ENCODE results near the gene TMEM117. TPM values are rescaled to one million over a fixed set of nuclear protein-coding genes. Genes with fewer than 3 reads are reported as not detected.

Gene TMEM117
- total and polyA plus RNA-seq, 12 donors, result 4.0 to 8.5 (median 7.1) TPM

DNA sequence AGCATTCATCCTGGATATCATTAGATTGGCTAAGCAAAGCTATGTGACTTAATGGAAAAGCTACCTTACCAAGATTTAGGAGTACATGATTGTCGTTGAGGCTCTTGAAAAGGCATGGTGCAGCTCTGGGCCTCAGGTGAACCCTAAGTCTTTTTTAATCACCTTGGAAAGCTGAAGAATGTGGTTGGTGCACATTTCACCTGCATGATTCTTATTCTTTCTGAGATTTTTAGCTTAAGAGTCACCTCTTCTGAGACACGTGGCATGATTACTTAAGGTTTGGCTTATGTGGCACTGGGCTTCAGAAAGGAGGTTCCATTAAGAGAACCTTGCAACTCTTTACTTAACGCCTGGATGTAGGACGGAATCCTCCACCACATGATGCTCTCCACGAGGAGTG lies 498.5 kb downstream of the TMEM117 start:
- Histone ChIP-seq H3K4me1 (no peaks in the 10 kb centered on the region), H3K9me3 (peaks cover 0 to 14% (median 0%) of the 10 kb centered on the region in 11 donors), H3K36me3 (no peaks in the 10 kb centered on the region), H3K27ac (no peak overlapping the region), H3K27me3 (no peaks in the 10 kb centered on the region), H3K4me3 (no peak overlapping the region)
- no peak for ATAC-seq
- no peak for DNase-seq
- WGBS, 2 donors, result 82 to 83% methylated on average over 5 of the region's 5 CpGs
- intact Hi-C loops (cut with DNase I), result no loop called here
- TF ChIP-seq, protein P1, sequence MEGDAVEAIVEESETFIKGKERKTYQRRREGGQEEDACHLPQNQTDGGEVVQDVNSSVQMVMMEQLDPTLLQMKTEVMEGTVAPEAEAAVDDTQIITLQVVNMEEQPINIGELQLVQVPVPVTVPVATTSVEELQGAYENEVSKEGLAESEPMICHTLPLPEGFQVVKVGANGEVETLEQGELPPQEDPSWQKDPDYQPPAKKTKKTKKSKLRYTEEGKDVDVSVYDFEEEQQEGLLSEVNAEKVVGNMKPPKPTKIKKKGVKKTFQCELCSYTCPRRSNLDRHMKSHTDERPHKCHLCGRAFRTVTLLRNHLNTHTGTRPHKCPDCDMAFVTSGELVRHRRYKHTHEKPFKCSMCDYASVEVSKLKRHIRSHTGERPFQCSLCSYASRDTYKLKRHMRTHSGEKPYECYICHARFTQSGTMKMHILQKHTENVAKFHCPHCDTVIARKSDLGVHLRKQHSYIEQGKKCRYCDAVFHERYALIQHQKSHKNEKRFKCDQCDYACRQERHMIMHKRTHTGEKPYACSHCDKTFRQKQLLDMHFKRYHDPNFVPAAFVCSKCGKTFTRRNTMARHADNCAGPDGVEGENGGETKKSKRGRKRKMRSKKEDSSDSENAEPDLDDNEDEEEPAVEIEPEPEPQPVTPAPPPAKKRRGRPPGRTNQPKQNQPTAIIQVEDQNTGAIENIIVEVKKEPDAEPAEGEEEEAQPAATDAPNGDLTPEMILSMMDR (IDR thresholded peaks at IDR 0.05), result no peak

DNA sequence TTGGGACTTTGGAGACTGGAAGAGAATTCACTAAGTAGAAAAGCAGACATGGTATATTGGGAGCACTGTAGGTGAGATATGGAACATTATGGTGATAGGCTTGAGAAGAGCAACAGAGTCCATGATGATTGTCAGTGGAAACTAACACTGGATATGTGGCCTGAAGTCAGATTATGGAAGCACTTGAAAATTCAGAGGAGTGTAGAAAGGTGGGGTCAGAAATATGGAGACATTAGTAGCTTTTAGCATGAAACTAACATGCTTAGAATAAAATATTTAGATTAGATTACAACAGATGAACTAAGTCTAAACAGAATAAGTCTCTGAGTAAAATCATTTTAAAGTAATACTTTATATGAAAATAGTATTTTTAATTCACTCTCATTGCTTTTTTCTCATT lies 499.1 kb downstream of the TMEM117 start:
- ATAC-seq (no peak), DNase-seq (no peak)
- no peaks in the 10 kb centered on the region for H3K36me3 ChIP-seq
- H3K27me3 ChIP-seq, result no peaks in the 10 kb centered on the region
- H3K9me3 ChIP-seq, result peaks cover 0 to 14% (median 0%) of the 10 kb centered on the region in 11 donors
- H3K27ac ChIP-seq, result no peak overlapping the region
- TF ChIP-seq, protein P1 (IDR thresholded peaks at IDR 0.05), result no peak
- no peak overlapping the region for H3K4me3 ChIP-seq
- intact Hi-C loops (cut with DNase I), result no loop called here
- H3K4me1 ChIP-seq, result no peaks in the 10 kb centered on the region

DNA sequence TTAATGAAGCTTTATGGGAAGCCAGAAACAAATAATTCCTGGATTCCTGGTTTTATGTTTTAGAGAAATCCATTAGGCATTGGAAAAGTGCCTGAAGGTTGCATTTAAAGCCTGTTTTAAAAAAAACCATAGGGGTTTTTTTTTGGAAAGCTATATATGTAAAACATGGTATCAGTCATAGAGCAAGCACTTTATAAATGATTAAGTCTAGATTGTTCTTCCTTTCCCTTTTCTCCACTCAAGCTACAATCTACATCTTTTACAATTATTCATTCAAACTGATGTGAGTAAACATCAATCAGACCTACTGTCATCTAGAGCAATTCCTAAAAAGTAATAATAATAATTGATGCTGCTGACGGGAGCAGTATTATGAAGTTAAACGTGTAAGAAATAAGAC lies 500.7 kb downstream of the TMEM117 start:
- Histone ChIP-seq H3K36me3 (no peaks in the 10 kb centered on the region), H3K4me3 (no peak overlapping the region), H3K9me3 (peaks cover 0 to 14% (median 0%) of the 10 kb centered on the region in 11 donors), H3K27me3 (no peaks in the 10 kb centered on the region), H3K27ac (no peak overlapping the region), H3K4me1 (no peaks in the 10 kb centered on the region)
- TF ChIP-seq, protein P1 (IDR thresholded peaks at IDR 0.05), result no peak
- no peak for DNase-seq
- ATAC-seq, result no peak
- intact Hi-C loops (cut with DNase I), result no loop called here
- 93% methylated on average over 2 of the region's 2 CpGs for WGBS, 2 donors

DNA sequence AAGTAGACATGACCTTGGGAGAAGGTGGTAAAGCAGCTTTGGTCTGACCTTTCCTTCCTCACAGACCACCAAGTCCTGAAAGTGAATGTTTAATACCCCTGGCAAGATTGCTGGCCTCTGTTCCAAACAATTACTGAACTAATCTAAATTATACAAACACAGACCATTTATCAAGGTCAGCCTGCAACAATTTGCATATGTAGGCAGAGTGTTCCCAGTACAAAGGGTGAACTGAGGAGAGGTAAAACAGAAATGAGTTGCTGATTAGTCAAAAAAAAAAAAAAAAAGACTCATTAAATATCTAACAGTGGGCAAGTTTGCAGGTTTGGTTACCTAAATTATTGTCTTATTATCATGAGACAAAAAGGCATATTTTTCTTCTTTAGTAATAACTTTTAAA lies 506.5 kb downstream of the TMEM117 start:
- no peaks in the 10 kb centered on the region for H3K9me3 ChIP-seq
- peak in 1 of 8 donors; percentile 67 for ATAC-seq
- no peaks in the 10 kb centered on the region for H3K4me1 ChIP-seq
- no peak overlapping the region for H3K27ac ChIP-seq
- H3K4me3 ChIP-seq, result no peak overlapping the region
- H3K36me3 ChIP-seq, result no peaks in the 10 kb centered on the region
- intact Hi-C loops (cut with DNase I), result no loop called here
- no peak for DNase-seq
- TF ChIP-seq, protein P1 (IDR thresholded peaks at IDR 0.05), result no peak
- H3K27me3 ChIP-seq, result no peaks in the 10 kb centered on the region

DNA sequence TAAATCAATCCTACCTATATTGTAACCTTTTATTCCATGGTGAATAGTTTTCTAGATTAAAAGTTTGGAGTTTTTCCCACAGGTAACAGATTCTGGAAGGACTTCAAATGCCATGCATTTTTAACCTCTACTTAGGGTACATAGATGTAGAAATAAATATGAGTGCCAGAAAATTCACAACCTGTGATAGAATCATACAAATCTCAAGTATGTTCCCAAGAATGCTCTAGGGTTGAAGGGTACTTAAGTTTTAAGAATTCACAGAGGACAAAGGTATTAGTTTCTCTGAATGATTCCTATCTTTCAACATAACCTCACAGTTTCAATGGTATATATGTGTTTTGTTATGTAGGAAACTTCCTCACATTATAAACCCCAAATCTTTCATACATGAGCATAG lies 511.3 kb downstream of the TMEM117 start:
- Histone ChIP-seq H3K4me3 (no peak overlapping the region), H3K9me3 (no peaks in the 10 kb centered on the region), H3K27me3 (no peaks in the 10 kb centered on the region), H3K27ac (no peak overlapping the region), H3K4me1 (no peaks in the 10 kb centered on the region), H3K36me3 (no peaks in the 10 kb centered on the region)
- DNase-seq, result no peak
- intact Hi-C loops (cut with DNase I), result no loop called here
- TF ChIP-seq, protein P1 (IDR thresholded peaks at IDR 0.05), result no peak
- ATAC-seq, result no peak

Measured in heart right ventricle (tissue), 16 donors.